Body of pancreas (tissue), 4 donors: Measurements from ENCODE around the gene BMP8B.

Source experiments
- CTCF ChIP-seq, 7 experiments: fragments of 450-650 bp in 4 of 7; fragments of 200-600 bp in 3 of 7; sonication (generic) in 3 of 7; IDR thresholded peaks; one replicate each; pipeline ENCODE4 v1.5.1; 2016 to 2019; ENCODE audit warnings: antibody characterized with exemption in 7 of 7
- POLR2A ChIP-seq, 3 donors: fragments of 450-650 bp; IDR thresholded peaks; one replicate each; pipeline ENCODE4 v1.6.1; 2016; ENCODE audit warnings: antibody characterized with exemption in 3 of 3, mild to moderate bottlenecking in 2 of 3

- TF ChIP-seq CTCF (IDR thresholded peaks at IDR 0.05) (no peak), POLR2A (IDR thresholded peaks at IDR 0.05) (no peak)
Measured at GRCh38 chr1:39818482-39818881, 29.8 kb upstream of the BMP8B start.
